MM.1S (cell line): Measurements from ENCODE around the gene IL3.

ENCODE experiments used
- DNase-seq: peaks from one replicate; pipeline ENCODE4 v3.0.0-alpha.2; 2015
- H2AFZ ChIP-seq: fragments of 300-600 bp; sonication (generic); 2 replicates; pipeline ENCODE4 v1.6.0; 2016; ENCODE audit warnings: antibody characterized with exemption, low read length
- H3F3A ChIP-seq: fragments of 300-600 bp; sonication (generic); 2 replicates; pipeline ENCODE4 v1.6.1; 2016; ENCODE audit warnings: mild to moderate bottlenecking, antibody characterized with exemption, low read length, moderate library complexity, mixed read lengths; ENCODE audit not compliant: insufficient read depth
- H3K27ac ChIP-seq: fragments of 300-600 bp; sonication (generic); 2 replicates; pipeline ENCODE4 v1.5.1; 2016; ENCODE audit warnings: mild to moderate bottlenecking, low read length
- H3K27me3 ChIP-seq: fragments of 300-600 bp; sonication (generic); replicated peaks from 2 replicates; pipeline ENCODE4 v1.6.0; 2016; ENCODE audit warnings: low read length; ENCODE audit not compliant: insufficient read depth
- H3K36me3 ChIP-seq: fragments of 300-600 bp; sonication (generic); replicated peaks from 2 replicates; pipeline ENCODE4 v1.6.1; 2016; ENCODE audit warnings: mild to moderate bottlenecking, low read length, mixed read lengths; ENCODE audit not compliant: insufficient read depth
- H3K4me1 ChIP-seq: fragments of 300-600 bp; sonication (generic); 2 replicates; pipeline ENCODE4 v1.6.1; 2016; ENCODE audit warnings: low read length, mixed read lengths
- H3K4me2 ChIP-seq: fragments of 300-600 bp; sonication (generic); 2 replicates; pipeline ENCODE4 v1.6.0; 2016; ENCODE audit warnings: low read depth, low read length
- H3K4me3 ChIP-seq: fragments of 300-600 bp; sonication (generic); 2 replicates; pipeline ENCODE4 v1.5.1; 2016; ENCODE audit warnings: low read length, mixed read lengths
- H3K79me2 ChIP-seq: fragments of 300-600 bp; sonication (generic); 2 replicates; pipeline ENCODE4 v1.6.1; 2016; ENCODE audit warnings: mixed run types, low read length, mixed read lengths
- H3K9ac ChIP-seq: fragments of 300-600 bp; sonication (generic); 2 replicates; pipeline ENCODE4 v1.6.1; 2016; ENCODE audit warnings: low read length, mixed read lengths
- H3K9me2 ChIP-seq: fragments of 300-600 bp; sonication (generic); replicated peaks from 2 replicates; pipeline ENCODE4 v1.6.1; 2016; ENCODE audit warnings: mild to moderate bottlenecking, low read length, mixed read lengths; ENCODE audit not compliant: insufficient read depth
- H3K9me3 ChIP-seq: fragments of 300-600 bp; sonication (generic); replicated peaks from 2 replicates; pipeline ENCODE4 v1.6.1; 2016; ENCODE audit warnings: mild to moderate bottlenecking, low read length, mixed read lengths; ENCODE audit not compliant: insufficient read depth
- H4K20me1 ChIP-seq: fragments of 300-600 bp; sonication (generic); 2 replicates; pipeline ENCODE4 v1.6.1; 2016; ENCODE audit warnings: mild to moderate bottlenecking, low read length, moderate library complexity, mixed read lengths; ENCODE audit not compliant: insufficient read depth
- EZH2 ChIP-seq: fragments of 300-600 bp; sonication (generic); optimal IDR thresholded peaks from 2 replicates; pipeline ENCODE3; 2017; ENCODE audit warnings: low read depth, mild to moderate bottlenecking, antibody characterized with exemption, low read length, mixed read lengths
- EZH2phosphoT487 ChIP-seq: fragments of 300-600 bp; sonication (generic); IDR thresholded peaks from 2 replicates; pipeline ENCODE4 v1.6.1; 2018; ENCODE audit warnings: antibody characterized with exemption, low read length
- TF ChIP-seq, protein P1 (sequence below): fragments of 300-600 bp; sonication (generic); IDR thresholded peaks from 2 replicates; pipeline ENCODE4 v1.5.1; 2016; ENCODE audit warnings: antibody characterized with exemption, low read length, mixed read lengths

The IL3 gene

DNA sequence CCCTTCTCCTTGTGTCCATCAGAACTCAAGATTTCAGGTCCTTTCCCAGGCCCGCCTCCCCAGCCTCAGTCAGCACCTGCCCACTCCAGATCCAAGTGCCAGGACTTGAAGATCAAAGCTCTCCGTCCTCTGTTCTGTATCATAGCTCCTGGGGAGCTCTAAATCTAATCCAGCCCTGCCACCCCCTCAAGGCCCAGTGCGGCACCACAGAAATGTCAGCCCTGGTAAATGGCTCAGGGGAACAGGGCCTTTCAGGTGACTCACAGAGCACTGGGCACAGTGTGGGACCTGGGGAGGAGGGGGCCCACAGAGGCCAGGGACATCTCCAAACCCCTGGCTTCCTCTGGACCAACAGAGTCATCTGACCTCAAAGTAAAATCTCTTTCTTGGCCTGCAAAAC is 19.2 kb downstream of the IL3 start:
- Histone ChIP-seq H3K4me3 (no peak overlapping the region), H4K20me1 (no peaks in the 10 kb centered on the region), H3K27me3 (no peaks in the 10 kb centered on the region), H3K4me2 (no peak overlapping the region), H3K27ac (no peak overlapping the region), H3K9me3 (no peaks in the 10 kb centered on the region), H2AFZ (no peak overlapping the region), H3K9me2 (no peaks in the 10 kb centered on the region), H3F3A (0 out of 2 replicates have a peak, but pooled peaks cover 6% of the 10 kb centered on the region), H3K79me2 (no peaks in the 10 kb centered on the region), H3K9ac (no peak overlapping the region), H3K36me3 (no peaks in the 10 kb centered on the region), H3K4me1 (peaks cover 27% of the 10 kb centered on the region)
- no peak for TF ChIP-seq EZH2phosphoT487
- no peak for TF ChIP-seq EZH2
- TF ChIP-seq, protein P1, sequence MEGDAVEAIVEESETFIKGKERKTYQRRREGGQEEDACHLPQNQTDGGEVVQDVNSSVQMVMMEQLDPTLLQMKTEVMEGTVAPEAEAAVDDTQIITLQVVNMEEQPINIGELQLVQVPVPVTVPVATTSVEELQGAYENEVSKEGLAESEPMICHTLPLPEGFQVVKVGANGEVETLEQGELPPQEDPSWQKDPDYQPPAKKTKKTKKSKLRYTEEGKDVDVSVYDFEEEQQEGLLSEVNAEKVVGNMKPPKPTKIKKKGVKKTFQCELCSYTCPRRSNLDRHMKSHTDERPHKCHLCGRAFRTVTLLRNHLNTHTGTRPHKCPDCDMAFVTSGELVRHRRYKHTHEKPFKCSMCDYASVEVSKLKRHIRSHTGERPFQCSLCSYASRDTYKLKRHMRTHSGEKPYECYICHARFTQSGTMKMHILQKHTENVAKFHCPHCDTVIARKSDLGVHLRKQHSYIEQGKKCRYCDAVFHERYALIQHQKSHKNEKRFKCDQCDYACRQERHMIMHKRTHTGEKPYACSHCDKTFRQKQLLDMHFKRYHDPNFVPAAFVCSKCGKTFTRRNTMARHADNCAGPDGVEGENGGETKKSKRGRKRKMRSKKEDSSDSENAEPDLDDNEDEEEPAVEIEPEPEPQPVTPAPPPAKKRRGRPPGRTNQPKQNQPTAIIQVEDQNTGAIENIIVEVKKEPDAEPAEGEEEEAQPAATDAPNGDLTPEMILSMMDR = no peak
- no peak for DNase-seq

DNA sequence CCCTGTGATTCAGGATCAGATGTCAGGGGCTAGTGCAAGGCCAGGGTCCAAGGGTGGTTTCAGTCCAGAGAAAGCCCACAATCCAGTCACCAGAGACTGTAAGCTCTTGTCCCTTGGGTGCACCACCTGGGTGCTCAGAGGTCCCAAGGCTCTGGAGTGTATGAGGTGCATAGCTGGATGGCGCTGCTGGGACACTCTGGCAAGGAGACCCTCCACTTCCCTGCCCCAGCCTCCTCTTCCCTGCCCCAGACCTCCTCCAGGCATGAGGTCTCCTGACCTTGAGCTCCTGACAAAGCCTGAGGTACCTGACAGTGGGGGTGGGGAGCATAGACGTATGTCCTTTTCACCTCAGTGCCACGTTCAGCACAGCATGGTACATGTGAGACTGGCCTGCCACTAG is 20.1 kb downstream of the IL3 start:
- no peak overlapping the region for H3K4me3 ChIP-seq
- H3K27me3 ChIP-seq = no peaks in the 10 kb centered on the region
- TF ChIP-seq, protein P1 = no peak
- no peak for TF ChIP-seq EZH2phosphoT487
- no peak for TF ChIP-seq EZH2
- H3F3A ChIP-seq = 0 out of 2 replicates have a peak, but pooled peaks cover 6% of the 10 kb centered on the region
- H3K9me2 ChIP-seq = no peaks in the 10 kb centered on the region
- H2AFZ ChIP-seq = no peak overlapping the region
- no peaks in the 10 kb centered on the region for H4K20me1 ChIP-seq
- no peak overlapping the region for H3K27ac ChIP-seq
- no peaks in the 10 kb centered on the region for H3K9me3 ChIP-seq
- H3K36me3 ChIP-seq = no peaks in the 10 kb centered on the region
- H3K4me1 ChIP-seq = peaks cover 20% of the 10 kb centered on the region
- H3K4me2 ChIP-seq = no peak overlapping the region
- H3K9ac ChIP-seq = no peak overlapping the region
- H3K79me2 ChIP-seq = no peaks in the 10 kb centered on the region
- no peak for DNase-seq

DNA sequence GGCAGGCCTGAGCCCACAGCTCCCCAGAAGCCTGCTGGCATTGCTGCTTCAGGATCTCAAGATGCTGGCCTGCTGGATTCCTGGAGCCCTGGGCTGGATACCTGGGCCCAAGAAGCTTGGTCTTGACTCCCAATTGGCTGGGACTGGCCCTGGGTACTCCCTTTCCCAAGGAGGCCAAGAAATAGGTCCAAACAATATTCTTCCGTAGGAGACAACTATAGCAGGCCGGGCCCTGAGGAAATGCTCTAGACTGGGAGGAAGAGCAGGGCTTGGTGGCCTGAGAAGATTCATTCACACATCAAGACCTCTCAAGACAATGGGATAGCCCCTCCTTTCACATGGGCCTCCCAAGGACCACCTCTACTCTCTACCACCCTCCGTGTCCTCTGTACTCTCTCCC is 21.0 kb downstream of the IL3 start:
- peaks cover 18% of the 10 kb centered on the region for H3K4me1 ChIP-seq
- H3K27ac ChIP-seq = no peak overlapping the region
- H3F3A ChIP-seq = 0 out of 2 replicates have a peak, but pooled peaks cover 6% of the 10 kb centered on the region
- no peak overlapping the region for H3K4me3 ChIP-seq
- H3K9ac ChIP-seq = no peak overlapping the region
- no peak overlapping the region for H2AFZ ChIP-seq
- DNase-seq = no peak
- H3K4me2 ChIP-seq = no peak overlapping the region
- H3K27me3 ChIP-seq = no peaks in the 10 kb centered on the region
- no peaks in the 10 kb centered on the region for H3K36me3 ChIP-seq
- H4K20me1 ChIP-seq = no peaks in the 10 kb centered on the region
- no peaks in the 10 kb centered on the region for H3K9me2 ChIP-seq
- no peaks in the 10 kb centered on the region for H3K9me3 ChIP-seq
- TF ChIP-seq EZH2phosphoT487 (no peak), EZH2 (no peak)
- TF ChIP-seq, protein P1 = no peak
- no peaks in the 10 kb centered on the region for H3K79me2 ChIP-seq
